Measurements from ENCODE around the gene MBP. TPM values are rescaled to one million over a fixed set of nuclear protein-coding genes. Genes with fewer than 3 reads are reported as not detected.

MBP gene
- total RNA-seq, 1 experiment from 2014 or later: 47.4 TPM

- Histone ChIP-seq H3K9me2 (replicated peaks; ENCODE audit: low read length) (no peaks in the 10 kb centered on the region), H3K9me3 (ENCODE audit: low read length) (no peaks in the 10 kb centered on the region), H2AFZ (ENCODE audit: low read length) (no peak overlapping the region), H3K4me1 (ENCODE audit: insufficient read depth, low read length) (peaks cover 8% of the 10 kb centered on the region), H3K4me3 (ENCODE audit: low read length) (no peak overlapping the region), H3K9ac (ENCODE audit: low read length) (no peak overlapping the region), H3K36me3 (ENCODE audit: low read depth, low read length) (peaks cover 11% of the 10 kb centered on the region), H3K79me2 (ENCODE audit: low read length) (peaks cover 86% of the 10 kb centered on the region), H3K27me3 (ENCODE audit: low read length) (no peaks in the 10 kb centered on the region), H4K20me1 (ENCODE audit: low read length) (0 out of 2 replicates have a peak, but pooled peaks cover 4% of the 10 kb centered on the region), H3F3A (ENCODE audit: low read length, unreplicated experiment) (no peaks in the 10 kb centered on the region), H3K27ac (ENCODE audit: low read length) (no peak overlapping the region), H3K4me2 (ENCODE audit: low read length) (no peak overlapping the region)
- BruUV-seq (replicated peaks): no TSS peak
- intact Hi-C loops (cut with micrococcal nuclease): no loop called here
- ChIA-PET POLR2A (ENCODE audit: unreplicated experiment) (no interaction called here), CTCF (no interaction called here)
- TF ChIP-seq CTCF (conservative IDR thresholded peaks at IDR 0.05; ENCODE audit: low read depth, low read length): no peak
- TF ChIP-seq EZH2phosphoT487 (IDR thresholded peaks at IDR 0.05; ENCODE audit: borderline replicate concordance, low read length): no peak
- no peak for TF ChIP-seq EZH2 (IDR thresholded peaks at IDR 0.05; ENCODE audit: low read length, unreplicated experiment)
- ATAC-seq: no peak
- DNase-seq: no peak
Measured at GRCh38 chr18:77119851-77120491, 12.6 kb downstream of the MBP start.

- no peak overlapping the region for H3K9ac ChIP-seq (ENCODE audit: low read length)
- intact Hi-C loops (cut with micrococcal nuclease): no loop called here
- no peak for DNase-seq
- H3K4me1 ChIP-seq (ENCODE audit: insufficient read depth, low read length): 0 out of 2 replicates have a peak, but pooled peaks cover under 1% of the 10 kb centered on the region
- no peak overlapping the region for H2AFZ ChIP-seq (ENCODE audit: low read length)
- no peaks in the 10 kb centered on the region for H3K9me3 ChIP-seq (ENCODE audit: low read length)
- H3K79me2 ChIP-seq (ENCODE audit: low read length): peaks cover 79% of the 10 kb centered on the region
- 0 out of 2 replicates have a peak, but pooled peaks cover 4% of the 10 kb centered on the region for H4K20me1 ChIP-seq (ENCODE audit: low read length)
- H3F3A ChIP-seq (ENCODE audit: low read length, unreplicated experiment): no peaks in the 10 kb centered on the region
- BruUV-seq (replicated peaks): no TSS peak
- ATAC-seq: no peak
- ChIA-PET CTCF (interaction anchor here (0.6 kb wide), 1 partner anchor 23 kb away, joined by 8 read pairs; no protein-coding TSS in a partner anchor), POLR2A (ENCODE audit: unreplicated experiment) (no interaction called here)
- no peak overlapping the region for H3K4me2 ChIP-seq (ENCODE audit: low read length)
- H3K9me2 ChIP-seq (replicated peaks; ENCODE audit: low read length): no peaks in the 10 kb centered on the region
- no peak overlapping the region for H3K4me3 ChIP-seq (ENCODE audit: low read length)
- TF ChIP-seq EZH2 (IDR thresholded peaks at IDR 0.05; ENCODE audit: low read length, unreplicated experiment) (no peak), EZH2phosphoT487 (IDR thresholded peaks at IDR 0.05; ENCODE audit: borderline replicate concordance, low read length) (no peak), CTCF (conservative IDR thresholded peaks at IDR 0.05; ENCODE audit: low read depth, low read length) (no peak)
- H3K27me3 ChIP-seq (ENCODE audit: low read length): no peaks in the 10 kb centered on the region
- H3K36me3 ChIP-seq (ENCODE audit: low read depth, low read length): peaks cover 11% of the 10 kb centered on the region
- H3K27ac ChIP-seq (ENCODE audit: low read length): no peak overlapping the region
Measured at GRCh38 chr18:77119101-77119850, 13.3 kb downstream of the MBP start.

All from PC-3 (cell line).